GM18499 (cell line): ENCODE data around the gene CNN3.

Experiments used
- ATAC-seq: cut with Tn5 transposase; IDR thresholded peaks from one replicate; pipeline ENCODE4 v1.9.1; 2021; ENCODE audit warnings: moderate number of reproducible peaks; ENCODE audit not compliant: insufficient read depth, unreplicated experiment

CNN3 gene

DNA sequence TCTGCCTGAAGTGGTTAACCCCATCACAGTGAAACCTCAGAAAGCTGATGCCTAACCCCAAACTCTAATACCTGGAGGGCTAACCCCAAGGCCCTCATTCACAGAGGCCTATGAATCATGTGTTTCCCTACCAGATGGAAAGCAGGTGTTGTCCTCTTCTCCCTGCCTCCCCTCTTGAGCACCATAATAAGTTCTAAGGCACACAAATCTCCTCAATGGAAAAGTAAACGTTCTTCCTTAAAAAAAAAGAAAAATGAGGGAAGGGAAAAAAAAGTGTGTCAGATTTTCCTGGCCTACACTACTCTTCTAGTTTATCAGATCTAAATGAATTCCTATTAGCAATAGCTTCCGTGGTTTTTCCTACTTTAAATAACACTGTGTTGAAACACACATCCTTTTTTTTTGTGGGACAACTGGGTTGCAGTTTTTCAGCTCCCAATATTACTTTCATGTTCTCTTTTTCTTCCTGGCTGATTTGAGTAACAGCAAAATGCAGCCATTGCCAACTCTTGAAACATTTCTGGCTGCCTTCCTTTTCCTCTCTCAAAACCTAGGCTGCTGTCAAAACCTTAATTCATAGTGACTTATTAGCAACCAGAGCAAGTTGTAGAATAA is 63.5 kb downstream of the CNN3 start:
- no peak for ATAC-seq

- ATAC-seq = no peak
Measured at GRCh38 chr1:94862718-94863117, 64.2 kb downstream of the CNN3 start.

- ATAC-seq = no peak
Measured at GRCh38 chr1:94859174-94859573, 67.7 kb downstream of the CNN3 start.

DNA sequence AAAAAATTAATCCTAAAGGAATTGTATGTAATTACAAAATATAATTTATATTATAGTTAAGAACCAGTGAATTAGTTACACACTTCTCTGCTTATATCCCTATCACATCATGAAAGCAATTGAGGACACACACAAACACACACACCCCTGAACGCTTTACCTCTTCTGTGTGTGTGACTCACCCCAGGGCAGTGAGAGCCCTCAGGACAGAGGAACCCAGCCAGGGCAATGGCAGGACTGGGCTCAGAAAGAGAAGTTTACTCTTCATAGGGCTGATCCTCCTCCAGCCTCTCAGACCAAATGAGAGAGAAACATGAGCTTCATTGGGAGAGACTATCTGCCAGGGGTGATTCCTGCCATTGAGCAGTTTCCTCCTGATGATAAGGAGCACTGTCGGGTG is 68.6 kb downstream of the CNN3 start:
- no peak for ATAC-seq

GRCh38 chr1:94856868-94857267 is 70.0 kb downstream of the CNN3 start:
- no peak for ATAC-seq

DNA sequence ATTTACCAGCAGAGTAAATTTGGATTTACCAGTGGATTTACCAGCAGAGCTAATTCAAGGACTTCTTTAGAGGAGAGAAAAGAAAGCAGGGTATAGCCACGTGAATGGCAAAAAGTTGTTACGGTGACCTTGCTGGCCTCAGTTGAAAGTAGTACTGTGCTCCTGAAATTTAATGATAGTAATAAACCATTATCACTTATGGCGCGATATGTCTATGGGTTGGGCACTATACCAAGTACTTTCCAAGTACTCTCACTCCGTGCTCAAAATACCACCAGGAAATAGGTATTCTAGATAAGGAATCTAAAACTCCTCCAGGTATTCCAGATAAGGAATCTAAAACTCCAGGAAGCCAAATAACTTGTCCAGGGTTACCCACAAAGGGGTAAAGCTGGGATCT is 70.9 kb downstream of the CNN3 start:
- ATAC-seq = no peak

GRCh38 chr1:94855307-94855700 is 71.6 kb downstream of the CNN3 start:
- no peak for ATAC-seq

DNA sequence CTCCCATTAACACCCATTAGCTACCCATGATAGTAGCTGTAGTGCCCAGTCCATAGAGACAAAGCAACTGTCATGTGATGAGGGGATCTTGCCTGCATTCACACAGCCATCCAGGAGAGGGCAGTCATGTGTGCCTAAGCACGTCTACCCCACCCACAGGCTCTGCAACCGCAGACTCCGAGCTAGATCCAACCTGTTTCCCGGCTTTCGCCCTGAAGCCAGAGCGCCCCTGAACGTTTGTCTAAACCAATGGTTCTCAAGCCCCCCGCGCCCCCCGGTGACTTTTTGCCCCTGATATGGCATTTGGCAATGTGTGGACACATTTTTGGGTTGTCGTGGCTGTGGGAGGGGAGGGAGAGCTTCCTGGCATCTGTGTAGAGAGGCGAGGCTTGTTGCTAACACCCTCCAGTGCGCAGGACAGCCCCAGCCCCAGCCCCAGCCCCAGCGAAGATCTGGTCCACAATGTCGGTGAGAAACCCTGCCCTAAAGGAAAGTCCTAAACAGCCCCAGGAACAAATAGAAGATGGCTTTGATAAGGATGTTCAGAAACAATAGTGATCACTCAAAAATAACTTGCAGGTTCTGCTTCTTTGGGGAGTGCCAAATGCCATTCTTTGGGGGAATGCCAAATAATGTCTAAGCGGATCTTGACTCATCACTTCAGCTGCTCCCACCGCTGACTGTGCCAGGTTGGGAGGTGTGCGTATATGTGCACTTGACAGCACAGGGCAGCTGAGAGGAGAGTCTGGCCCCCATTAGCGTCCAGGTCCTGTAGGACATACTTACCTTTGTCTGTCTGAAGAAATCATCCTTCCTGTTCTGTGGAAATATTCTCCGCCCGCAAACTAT is 72.2 kb downstream of the CNN3 start:
- peak; percentile 99 for ATAC-seq

- no peak for ATAC-seq
Measured at GRCh38 chr1:94852788-94853187, 74.1 kb downstream of the CNN3 start.

DNA sequence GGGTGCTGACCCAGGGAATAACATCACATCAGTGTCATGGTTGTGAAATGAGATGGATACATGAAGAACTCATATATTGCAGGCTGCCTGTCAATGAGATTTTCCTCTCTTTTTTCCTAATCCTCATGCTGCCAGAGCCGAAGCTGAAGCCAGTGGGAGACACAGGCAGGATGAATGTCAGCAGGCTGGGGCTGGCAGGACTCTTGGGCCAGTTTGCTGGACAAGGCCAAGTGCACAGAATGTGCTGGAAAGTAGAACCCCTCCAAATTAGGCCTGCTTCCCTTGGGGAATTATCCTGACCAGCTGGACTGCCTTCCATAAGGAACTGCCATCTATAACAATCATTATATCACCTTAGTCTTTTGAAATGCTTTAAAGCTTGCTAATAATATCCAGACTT is 75.3 kb downstream of the CNN3 start:
- ATAC-seq = no peak
